Skeletal muscle tissue (tissue), 4 donors: ENCODE results near the gene ST6GALNAC1. TPM values are rescaled to one million over a fixed set of nuclear protein-coding genes. Genes with fewer than 3 reads are reported as not detected.
A peak's percentile ranks its signal among the peaks of the same experiment; 100 is the strongest.

Experiments
- H3K27ac ChIP-seq: one replicate; pipeline ENCODE4 v1.7.0; 2013; ENCODE audit warnings: mild to moderate bottlenecking, low read depth, low read length, inconsistent platforms
- H3K27me3 ChIP-seq, 3 donors: one replicate each; pipeline ENCODE4 v1.7.0; 2013; ENCODE audit warnings: low read length in 3 of 3; ENCODE audit not compliant: control insufficient read depth in 3 of 3, insufficient read depth in 3 of 3
- H3K36me3 ChIP-seq, 3 donors: one replicate each; pipeline ENCODE4 v1.7.0; 2013; ENCODE audit warnings: low read length in 3 of 3; ENCODE audit not compliant: control insufficient read depth in 3 of 3, insufficient read depth in 3 of 3
- H3K4me1 ChIP-seq, 3 donors: one replicate each; pipeline ENCODE4 v1.7.0; 2013; ENCODE audit warnings: low read length in 3 of 3, mild to moderate bottlenecking in 3 of 3; ENCODE audit not compliant: control insufficient read depth in 3 of 3, insufficient read depth in 3 of 3
- H3K4me3 ChIP-seq, 3 donors: one replicate each; pipeline ENCODE4 v1.7.0; 2013; ENCODE audit warnings: low read length in 3 of 3
- H3K9ac ChIP-seq, 3 donors: one replicate each; pipeline ENCODE4 v1.7.0; 2013; ENCODE audit warnings: low read length in 3 of 3, mild to moderate bottlenecking in 3 of 3, moderate library complexity in 2 of 3, low read depth in 1 of 3
- H3K9me3 ChIP-seq, 3 donors: one replicate each; pipeline ENCODE4 v1.7.0; 2013; ENCODE audit warnings: low read length in 3 of 3; ENCODE audit not compliant: control insufficient read depth in 3 of 3
- total RNA-seq: library from RNA; depleted of rRNA; stranded (reverse); fragments of >200 nt; gene quantifications from one replicate; pipeline ENCODE4 v1.2.3, GENCODE V29; 2014
- donor health status: Osteomylitis.

The ST6GALNAC1 gene
- total RNA-seq, 1 donor from 2014 or later = not detected

DNA sequence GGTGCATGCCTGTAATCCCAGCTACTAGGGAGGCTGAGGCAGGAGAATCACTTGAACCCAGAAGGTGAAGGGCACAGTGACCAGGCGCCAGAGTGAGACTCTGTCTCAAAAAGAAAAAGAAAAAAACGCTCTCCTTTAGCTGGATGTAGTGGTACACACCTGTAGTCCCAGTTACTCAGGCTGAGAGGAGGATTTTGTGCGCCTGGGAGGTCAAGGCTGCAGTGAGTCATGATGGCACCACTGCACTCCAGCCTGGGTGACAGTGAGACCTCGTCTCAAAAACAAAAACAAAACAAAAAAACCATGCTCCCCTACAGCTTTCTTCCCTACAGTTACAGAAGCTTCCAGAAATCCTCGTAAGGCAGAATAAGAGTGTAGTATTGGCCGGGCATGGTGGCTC is 33.1 kb upstream of the ST6GALNAC1 start:
- H3K9me3 ChIP-seq = no peaks in the 10 kb centered on the region
- H3K9ac ChIP-seq = no peak overlapping the region
- no peaks in the 10 kb centered on the region for H3K27me3 ChIP-seq
- H3K4me1 ChIP-seq = peaks cover 10 to 14% (median 13%) of the 10 kb centered on the region in 3 donors
- H3K36me3 ChIP-seq = peaks cover 3 to 24% (median 8%) of the 10 kb centered on the region in 3 donors
- H3K4me3 ChIP-seq = no peak overlapping the region
- H3K27ac ChIP-seq = no peak overlapping the region

GRCh38 chr17:76675648-76676047 is 32.1 kb upstream of the ST6GALNAC1 start:
- H3K27ac ChIP-seq = no peak overlapping the region
- no peaks in the 10 kb centered on the region for H3K9me3 ChIP-seq
- peaks cover 12 to 13% (median 13%) of the 10 kb centered on the region in 3 donors for H3K4me1 ChIP-seq
- no peak overlapping the region for H3K9ac ChIP-seq
- no peak overlapping the region for H3K4me3 ChIP-seq
- H3K36me3 ChIP-seq = peaks cover 2 to 20% (median 4%) of the 10 kb centered on the region in 3 donors
- no peaks in the 10 kb centered on the region for H3K27me3 ChIP-seq

GRCh38 chr17:76674600-76674999 is 31.0 kb upstream of the ST6GALNAC1 start:
- Histone ChIP-seq H3K27ac (no peak overlapping the region), H3K27me3 (no peaks in the 10 kb centered on the region), H3K36me3 (peaks cover 0 to 19% (median 4%) of the 10 kb centered on the region in 3 donors), H3K9ac (no peak overlapping the region), H3K4me1 (peaks cover 12 to 13% (median 13%) of the 10 kb centered on the region in 3 donors), H3K9me3 (no peaks in the 10 kb centered on the region), H3K4me3 (no peak overlapping the region)

DNA sequence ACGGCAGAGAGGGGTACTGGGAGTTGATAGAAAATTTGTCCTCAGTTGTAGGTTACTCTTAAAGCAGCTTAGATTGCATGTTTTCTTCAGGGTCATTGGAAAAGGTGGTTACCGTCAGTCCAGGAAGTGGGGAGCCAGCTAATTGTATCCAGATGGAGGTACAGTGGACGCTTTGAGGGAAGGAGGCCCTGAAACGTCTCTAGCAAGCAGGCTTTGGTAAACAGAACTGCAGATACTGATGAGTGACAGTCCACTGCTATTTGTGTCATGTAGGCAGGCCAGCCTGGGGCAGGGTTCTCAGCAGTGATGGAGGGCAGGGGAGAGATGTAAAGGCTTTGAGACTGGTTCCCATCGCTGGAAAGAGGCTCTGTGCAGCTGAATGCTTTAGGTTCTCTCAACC is 30.2 kb upstream of the ST6GALNAC1 start:
- Histone ChIP-seq H3K4me1 (peaks cover 12 to 13% (median 13%) of the 10 kb centered on the region in 3 donors), H3K9ac (no peak overlapping the region), H3K4me3 (no peak overlapping the region), H3K9me3 (no peaks in the 10 kb centered on the region), H3K27ac (no peak overlapping the region), H3K27me3 (no peaks in the 10 kb centered on the region), H3K36me3 (peaks cover 0 to 19% (median 4%) of the 10 kb centered on the region in 3 donors)

GRCh38 chr17:76672892-76673291 is 29.3 kb upstream of the ST6GALNAC1 start:
- peaks cover 12 to 15% (median 13%) of the 10 kb centered on the region in 3 donors for H3K4me1 ChIP-seq
- H3K27ac ChIP-seq = no peak overlapping the region
- H3K9me3 ChIP-seq = no peaks in the 10 kb centered on the region
- H3K27me3 ChIP-seq = no peaks in the 10 kb centered on the region
- no peak overlapping the region for H3K9ac ChIP-seq
- peaks cover 0 to 13% (median 4%) of the 10 kb centered on the region in 3 donors for H3K36me3 ChIP-seq
- no peak overlapping the region for H3K4me3 ChIP-seq

GRCh38 chr17:76672270-76672851 is 28.8 kb upstream of the ST6GALNAC1 start:
- no peaks in the 10 kb centered on the region for H3K27me3 ChIP-seq
- H3K9me3 ChIP-seq = no peaks in the 10 kb centered on the region
- peak overlapping the region; percentile 83 for H3K27ac ChIP-seq
- H3K36me3 ChIP-seq = peaks cover 0 to 8% (median 2%) of the 10 kb centered on the region in 3 donors
- H3K4me1 ChIP-seq = peaks cover 12 to 15% (median 13%) of the 10 kb centered on the region in 3 donors
- peak overlapping the region; percentile 82 to 96 (median 95) for H3K4me3 ChIP-seq
- H3K9ac ChIP-seq = peak overlapping the region; percentile 95 to 98 (median 96)

DNA sequence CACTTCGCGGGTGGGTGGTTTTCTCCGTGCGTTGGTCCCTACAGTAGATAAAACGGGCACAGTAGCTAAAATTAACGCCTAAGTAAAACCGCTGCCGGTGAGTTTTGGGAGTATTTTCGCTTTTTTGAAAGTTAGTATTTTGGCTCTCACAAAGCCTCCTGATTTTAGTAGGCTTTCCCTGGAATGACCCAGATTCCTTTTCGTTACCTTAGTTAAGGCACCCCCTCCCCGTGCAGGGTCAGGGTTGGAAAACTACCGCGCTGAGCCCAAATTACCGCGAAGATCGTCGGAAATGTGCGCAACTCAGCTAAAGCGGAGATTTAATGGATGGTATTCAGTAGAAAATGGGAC is 28.3 kb upstream of the ST6GALNAC1 start:
- peak overlapping the region; percentile 83 for H3K27ac ChIP-seq
- peaks cover 0 to 7% (median 0%) of the 10 kb centered on the region in 3 donors for H3K36me3 ChIP-seq
- H3K9ac ChIP-seq = peak overlapping the region; percentile 95 to 98 (median 96)
- H3K4me3 ChIP-seq = peak overlapping the region; percentile 82 to 96 (median 95)
- peaks cover 12 to 15% (median 13%) of the 10 kb centered on the region in 3 donors for H3K4me1 ChIP-seq
- no peaks in the 10 kb centered on the region for H3K9me3 ChIP-seq
- no peaks in the 10 kb centered on the region for H3K27me3 ChIP-seq

DNA sequence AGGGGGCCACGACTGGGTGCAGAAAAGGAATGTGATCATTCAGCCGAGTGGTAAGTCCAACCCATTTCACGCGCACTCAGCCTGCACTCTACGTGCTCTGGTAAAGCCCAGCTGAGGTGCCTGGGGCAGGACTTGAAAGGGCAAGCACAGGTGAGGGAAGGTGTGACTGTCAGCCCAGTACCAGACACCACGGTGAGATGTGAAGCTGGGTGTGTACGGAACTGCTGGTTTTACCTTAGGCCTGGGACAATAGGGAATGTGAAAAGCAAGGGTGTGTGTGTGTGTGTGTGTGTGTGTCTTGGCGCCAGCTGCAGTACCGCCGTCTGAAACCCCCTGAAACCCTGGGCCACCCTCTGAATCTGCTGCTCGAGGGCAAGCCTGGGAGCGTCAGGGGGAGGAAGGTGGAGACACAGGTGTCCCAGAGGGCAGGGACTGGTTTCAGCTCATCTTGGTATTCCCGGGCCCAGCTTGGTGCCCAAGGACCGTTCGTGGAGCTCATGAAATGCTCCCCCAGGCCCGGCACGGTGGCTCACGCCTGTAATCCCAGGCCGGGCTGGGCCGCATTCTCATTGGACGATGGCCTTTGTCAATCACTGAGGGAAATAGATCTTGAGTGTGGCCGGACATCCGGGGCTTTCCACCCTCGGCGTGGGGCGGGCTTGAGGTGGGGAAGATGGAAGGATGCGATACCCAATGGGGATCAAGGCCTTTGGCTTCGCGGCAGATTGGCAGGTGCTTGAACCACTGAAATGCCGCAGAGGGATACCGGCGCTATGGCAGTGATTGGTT is 27.8 kb upstream of the ST6GALNAC1 start:
- peaks cover 0 to 4% (median 0%) of the 10 kb centered on the region in 3 donors for H3K36me3 ChIP-seq

GRCh38 chr17:76670718-76671122 is 27.2 kb upstream of the ST6GALNAC1 start:
- H3K9ac ChIP-seq = peak overlapping the region in 1 of 3 donors; percentile 98
- H3K4me3 ChIP-seq = peak overlapping the region; percentile 79 to 82 (median 82)
- H3K27ac ChIP-seq = no peak overlapping the region

More for the DNA sequence above, 27.8 kb upstream of the ST6GALNAC1 start:
- Histone ChIP-seq H3K4me3 (peak overlapping the region; percentile 82 to 96 (median 95)), H3K9ac (peak overlapping the region; percentile 82 to 98 (median 96)), H3K4me1 (peaks cover 12 to 15% (median 13%) of the 10 kb centered on the region in 3 donors), H3K27ac (peak overlapping the region; percentile 83), H3K9me3 (no peaks in the 10 kb centered on the region), H3K27me3 (no peaks in the 10 kb centered on the region)

More at GRCh38 chr17:76670718-76671122, 27.2 kb upstream of the ST6GALNAC1 start:
- H3K4me1 ChIP-seq = peaks cover 12 to 15% (median 13%) of the 10 kb centered on the region in 3 donors
- H3K36me3 ChIP-seq = no peaks in the 10 kb centered on the region
- no peaks in the 10 kb centered on the region for H3K9me3 ChIP-seq
- no peaks in the 10 kb centered on the region for H3K27me3 ChIP-seq
